ENCODE data around the gene DOK5.

Gene DOK5

GRCh38 chr20:54469952-54470351, 5.4 kb upstream of the DOK5 start:
- no peak for TF ChIP-seq CTCF (IDR thresholded peaks at IDR 0.05; ENCODE audit: insufficient read depth, low read length, poor library complexity, severe bottlenecking)
- TF ChIP-seq EZH2phosphoT487 (conservative IDR thresholded peaks at IDR 0.05; ENCODE audit: low read length), result no peak
- Histone ChIP-seq H3F3A (ENCODE audit: insufficient read depth) (no peaks in the 10 kb centered on the region), H3K79me2 (ENCODE audit: insufficient read depth, low read length) (no peaks in the 10 kb centered on the region), H4K20me1 (ENCODE audit: low read depth, low read length) (no peaks in the 10 kb centered on the region), H3K27ac (ENCODE audit: low read depth, low read length) (no peak overlapping the region), H3K9me2 (replicated peaks; ENCODE audit: insufficient read depth, low read length) (no peaks in the 10 kb centered on the region), H3K36me3 (ENCODE audit: low read length) (no peaks in the 10 kb centered on the region), H3K4me2 (ENCODE audit: low read depth, low read length, poor library complexity, severe bottlenecking) (no peak overlapping the region), H3K9ac (ENCODE audit: low read length) (no peak overlapping the region), H3K27me3 (ENCODE audit: low read length) (no peaks in the 10 kb centered on the region; the same call in 1 of the 2 replicates), H2AFZ (ENCODE audit: low read depth, low read length, severe bottlenecking) (no peak overlapping the region), H3K4me3 (ENCODE audit: insufficient read depth, low read length, poor library complexity, severe bottlenecking) (no peak overlapping the region), H3K9me3 (ENCODE audit: insufficient read depth, low read length) (no peaks in the 10 kb centered on the region)

GRCh38 chr20:54470697-54471096, 4.7 kb upstream of the DOK5 start:
- no peak overlapping the region for H2AFZ ChIP-seq (ENCODE audit: low read depth, low read length, severe bottlenecking)
- H3K9ac ChIP-seq (ENCODE audit: low read length), result no peak overlapping the region
- H4K20me1 ChIP-seq (ENCODE audit: low read depth, low read length), result no peaks in the 10 kb centered on the region
- H3K27ac ChIP-seq (ENCODE audit: low read depth, low read length), result no peak overlapping the region
- H3K9me2 ChIP-seq (replicated peaks; ENCODE audit: insufficient read depth, low read length), result no peaks in the 10 kb centered on the region
- no peaks in the 10 kb centered on the region for H3F3A ChIP-seq (ENCODE audit: insufficient read depth)
- H3K4me2 ChIP-seq (ENCODE audit: low read depth, low read length, poor library complexity, severe bottlenecking), result no peak overlapping the region
- no peaks in the 10 kb centered on the region for H3K36me3 ChIP-seq (ENCODE audit: low read length)
- H3K27me3 ChIP-seq (ENCODE audit: low read length), result no peaks in the 10 kb centered on the region; the same call in 1 of the 2 replicates
- no peaks in the 10 kb centered on the region for H3K9me3 ChIP-seq (ENCODE audit: insufficient read depth, low read length)
- no peak for TF ChIP-seq EZH2phosphoT487 (conservative IDR thresholded peaks at IDR 0.05; ENCODE audit: low read length)
- H3K79me2 ChIP-seq (ENCODE audit: insufficient read depth, low read length), result no peaks in the 10 kb centered on the region
- H3K4me3 ChIP-seq (ENCODE audit: insufficient read depth, low read length, poor library complexity, severe bottlenecking), result no peak overlapping the region

GRCh38 chr20:54472607-54473006, 2.8 kb upstream of the DOK5 start:
- no peaks in the 10 kb centered on the region for H4K20me1 ChIP-seq (ENCODE audit: low read depth, low read length)
- no peaks in the 10 kb centered on the region for H3K9me2 ChIP-seq (replicated peaks; ENCODE audit: insufficient read depth, low read length)
- no peaks in the 10 kb centered on the region for H3F3A ChIP-seq (ENCODE audit: insufficient read depth)
- no peak overlapping the region for H3K4me2 ChIP-seq (ENCODE audit: low read depth, low read length, poor library complexity, severe bottlenecking)
- TF ChIP-seq CTCF (IDR thresholded peaks at IDR 0.05; ENCODE audit: insufficient read depth, low read length, poor library complexity, severe bottlenecking) (no peak), EZH2phosphoT487 (conservative IDR thresholded peaks at IDR 0.05; ENCODE audit: low read length) (no peak)
- H3K79me2 ChIP-seq (ENCODE audit: insufficient read depth, low read length), result no peaks in the 10 kb centered on the region
- H3K4me3 ChIP-seq (ENCODE audit: insufficient read depth, low read length, poor library complexity, severe bottlenecking), result no peak overlapping the region
- no peak overlapping the region for H3K27ac ChIP-seq (ENCODE audit: low read depth, low read length)
- H3K9me3 ChIP-seq (ENCODE audit: insufficient read depth, low read length), result no peaks in the 10 kb centered on the region
- no peak overlapping the region for H3K9ac ChIP-seq (ENCODE audit: low read length)
- no peaks in the 10 kb centered on the region; the same call in 1 of the 2 replicates for H3K27me3 ChIP-seq (ENCODE audit: low read length)
- no peak overlapping the region for H2AFZ ChIP-seq (ENCODE audit: low read depth, low read length, severe bottlenecking)
- H3K36me3 ChIP-seq (ENCODE audit: low read length), result no peaks in the 10 kb centered on the region

GRCh38 chr20:54473340-54473739, 2.1 kb upstream of the DOK5 start:
- Histone ChIP-seq H3K27ac (ENCODE audit: low read depth, low read length) (no peak overlapping the region), H3K9ac (ENCODE audit: low read length) (no peak overlapping the region), H3K36me3 (ENCODE audit: low read length) (no peaks in the 10 kb centered on the region), H4K20me1 (ENCODE audit: low read depth, low read length) (no peaks in the 10 kb centered on the region), H3K4me3 (ENCODE audit: insufficient read depth, low read length, poor library complexity, severe bottlenecking) (no peak overlapping the region), H3K9me2 (replicated peaks; ENCODE audit: insufficient read depth, low read length) (no peaks in the 10 kb centered on the region), H3K27me3 (ENCODE audit: low read length) (no peaks in the 10 kb centered on the region; the same call in 1 of the 2 replicates), H3K9me3 (ENCODE audit: insufficient read depth, low read length) (no peaks in the 10 kb centered on the region), H2AFZ (ENCODE audit: low read depth, low read length, severe bottlenecking) (no peak overlapping the region), H3K4me2 (ENCODE audit: low read depth, low read length, poor library complexity, severe bottlenecking) (no peak overlapping the region), H3F3A (ENCODE audit: insufficient read depth) (no peaks in the 10 kb centered on the region), H3K79me2 (ENCODE audit: insufficient read depth, low read length) (no peaks in the 10 kb centered on the region)
- TF ChIP-seq CTCF (IDR thresholded peaks at IDR 0.05; ENCODE audit: insufficient read depth, low read length, poor library complexity, severe bottlenecking) (no peak), EZH2phosphoT487 (conservative IDR thresholded peaks at IDR 0.05; ENCODE audit: low read length) (no peak)

Measured in SU-DHL-6 (cell line).